ENCODE data around the gene EWSR1.

Gene EWSR1

GRCh38 chr22:29325356-29325755, 57.3 kb downstream of the EWSR1 start:
- DNase-seq = no peak

GRCh38 chr22:29325785-29326315, 57.8 kb downstream of the EWSR1 start:
- no peak for DNase-seq

GRCh38 chr22:29326481-29326880, 58.4 kb downstream of the EWSR1 start:
- DNase-seq = no peak

GRCh38 chr22:29327089-29327764, 59.2 kb downstream of the EWSR1 start:
- no peak for DNase-seq

GRCh38 chr22:29328055-29328454, 60.0 kb downstream of the EWSR1 start:
- no peak for DNase-seq

- DNase-seq = no peak
Observed at GRCh38 chr22:29328566-29329500, 60.8 kb downstream of the EWSR1 start.

- no peak for DNase-seq
Observed at GRCh38 chr22:29329581-29329980, 61.5 kb downstream of the EWSR1 start.

GRCh38 chr22:29330291-29330690, 62.2 kb downstream of the EWSR1 start:
- DNase-seq = no peak

GRCh38 chr22:29330753-29331152, 62.7 kb downstream of the EWSR1 start:
- no peak for DNase-seq

GRCh38 chr22:29331213-29331612, 63.1 kb downstream of the EWSR1 start:
- no peak for DNase-seq

- DNase-seq = no peak
Observed at GRCh38 chr22:29331658-29332300, 63.7 kb downstream of the EWSR1 start.

- no peak for DNase-seq
Observed at GRCh38 chr22:29332886-29333496, 64.9 kb downstream of the EWSR1 start.

GRCh38 chr22:29334148-29334547, 66.1 kb downstream of the EWSR1 start:
- no peak for DNase-seq

- DNase-seq = no peak
Observed at GRCh38 chr22:29334696-29335344, 66.8 kb downstream of the EWSR1 start.

- no peak for DNase-seq
Observed at GRCh38 chr22:29335656-29336055, 67.6 kb downstream of the EWSR1 start.

GRCh38 chr22:29336751-29337490, 68.9 kb downstream of the EWSR1 start:
- DNase-seq = no peak

- DNase-seq = no peak
Observed at GRCh38 chr22:29337631-29338284, 69.7 kb downstream of the EWSR1 start.

- no peak for DNase-seq
Observed at GRCh38 chr22:29338398-29338797, 70.3 kb downstream of the EWSR1 start.

GRCh38 chr22:29339381-29340235, 71.5 kb downstream of the EWSR1 start:
- DNase-seq = no peak

- no peak for DNase-seq
Observed at GRCh38 chr22:29340566-29340965, 72.5 kb downstream of the EWSR1 start.
